ENCODE measurements around the gene DCAF11. TPM values are rescaled to one million over a fixed set of nuclear protein-coding genes. Genes with fewer than 3 reads are reported as not detected.

DCAF11 gene
- total RNA-seq, 1 experiment from 2014 or later, result 93.5 TPM

GRCh38 chr14:24082411-24083080 is 32.0 kb upstream of the DCAF11 start:
- Histone ChIP-seq H3K27me3 (ENCODE audit: low read length) (no peaks in the 10 kb centered on the region), H3K27ac (ENCODE audit: low read length) (no peak overlapping the region), H2AFZ (ENCODE audit: low read length) (no peak overlapping the region), H3K9me3 (ENCODE audit: low read length) (no peaks in the 10 kb centered on the region), H4K20me1 (ENCODE audit: insufficient read depth, low read depth, low read length) (no peaks in the 10 kb centered on the region), H3K9ac (ENCODE audit: low read length) (no peak overlapping the region), H3K4me2 (ENCODE audit: low read depth, low read length, poor library complexity, severe bottlenecking) (no peak overlapping the region), H3K4me3 (ENCODE audit: low read length) (no peak overlapping the region), H3K79me2 (ENCODE audit: low read length) (no peaks in the 10 kb centered on the region), H3K36me3 (ENCODE audit: insufficient read depth, low read length) (no peaks in the 10 kb centered on the region), H3K9me2 (replicated peaks; ENCODE audit: insufficient read depth, low read length) (no peaks in the 10 kb centered on the region), H3K4me1 (ENCODE audit: low read length) (peaks cover 34% of the 10 kb centered on the region)
- DNase-seq, result no peak

DNA sequence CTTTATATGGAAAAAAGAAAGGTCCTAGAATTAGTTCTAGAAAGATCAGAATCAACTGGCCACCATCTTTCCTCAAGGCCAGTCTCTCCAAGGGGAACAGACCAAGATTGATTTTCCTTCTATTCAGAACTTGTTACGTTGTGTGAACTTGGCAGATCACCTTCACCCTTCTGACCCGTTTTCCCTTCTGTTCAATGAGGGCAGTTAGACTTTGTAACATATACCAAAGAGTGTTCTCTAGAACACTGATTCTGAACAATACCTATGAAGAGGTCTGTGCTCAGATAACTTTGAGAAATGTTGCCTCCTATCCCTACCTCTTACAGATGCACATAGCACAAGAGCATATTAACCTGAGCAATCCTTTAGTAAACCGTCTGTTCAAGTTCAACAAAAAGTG is 31.1 kb upstream of the DCAF11 start:
- H3K9me2 ChIP-seq (replicated peaks; ENCODE audit: insufficient read depth, low read length), result no peaks in the 10 kb centered on the region
- no peak for DNase-seq
- H2AFZ ChIP-seq (ENCODE audit: low read length), result no peak overlapping the region
- no peak overlapping the region for H3K9ac ChIP-seq (ENCODE audit: low read length)
- H3K4me1 ChIP-seq (ENCODE audit: low read length), result peaks cover 25% of the 10 kb centered on the region
- no peaks in the 10 kb centered on the region for H4K20me1 ChIP-seq (ENCODE audit: insufficient read depth, low read depth, low read length)
- H3K4me2 ChIP-seq (ENCODE audit: low read depth, low read length, poor library complexity, severe bottlenecking), result no peak overlapping the region
- no peaks in the 10 kb centered on the region for H3K36me3 ChIP-seq (ENCODE audit: insufficient read depth, low read length)
- H3K27me3 ChIP-seq (ENCODE audit: low read length), result no peaks in the 10 kb centered on the region
- no peak overlapping the region for H3K4me3 ChIP-seq (ENCODE audit: low read length)
- no peaks in the 10 kb centered on the region for H3K9me3 ChIP-seq (ENCODE audit: low read length)
- no peak overlapping the region for H3K27ac ChIP-seq (ENCODE audit: low read length)
- H3K79me2 ChIP-seq (ENCODE audit: low read length), result no peaks in the 10 kb centered on the region

DNA sequence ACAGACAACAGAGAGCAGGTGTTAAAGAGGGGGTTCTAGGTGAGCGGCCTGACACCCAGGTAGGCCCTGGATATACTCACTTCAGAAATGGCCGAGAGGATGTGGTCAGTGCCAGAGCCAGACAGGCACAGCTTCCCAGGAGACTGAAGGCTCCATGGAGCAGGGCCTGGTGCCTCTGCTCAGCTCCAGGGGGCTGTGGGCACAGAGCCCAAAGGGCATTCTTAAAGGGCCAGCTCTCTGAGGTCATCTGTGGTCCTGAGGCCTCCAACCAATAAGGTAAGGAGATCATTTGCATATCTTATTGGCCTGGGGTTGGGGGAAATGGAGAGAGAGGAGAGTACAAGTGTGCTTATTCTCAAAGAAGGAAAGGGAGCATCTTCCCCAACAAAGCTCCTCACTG is 30.1 kb upstream of the DCAF11 start:
- H3K9me2 ChIP-seq (replicated peaks; ENCODE audit: insufficient read depth, low read length), result no peaks in the 10 kb centered on the region
- no peaks in the 10 kb centered on the region for H3K9me3 ChIP-seq (ENCODE audit: low read length)
- no peak overlapping the region for H3K4me3 ChIP-seq (ENCODE audit: low read length)
- H3K36me3 ChIP-seq (ENCODE audit: insufficient read depth, low read length), result no peaks in the 10 kb centered on the region
- H3K4me2 ChIP-seq (ENCODE audit: low read depth, low read length, poor library complexity, severe bottlenecking), result no peak overlapping the region
- no peaks in the 10 kb centered on the region for H4K20me1 ChIP-seq (ENCODE audit: insufficient read depth, low read depth, low read length)
- H3K27me3 ChIP-seq (ENCODE audit: low read length), result no peaks in the 10 kb centered on the region
- H3K4me1 ChIP-seq (ENCODE audit: low read length), result peaks cover 23% of the 10 kb centered on the region
- no peaks in the 10 kb centered on the region for H3K79me2 ChIP-seq (ENCODE audit: low read length)
- no peak for DNase-seq
- no peak overlapping the region for H2AFZ ChIP-seq (ENCODE audit: low read length)
- no peak overlapping the region for H3K9ac ChIP-seq (ENCODE audit: low read length)
- no peak overlapping the region for H3K27ac ChIP-seq (ENCODE audit: low read length)

- Histone ChIP-seq H3K4me3 (ENCODE audit: low read length) (no peak overlapping the region), H2AFZ (ENCODE audit: low read length) (no peak overlapping the region), H3K9me2 (replicated peaks; ENCODE audit: insufficient read depth, low read length) (no peaks in the 10 kb centered on the region), H3K36me3 (ENCODE audit: insufficient read depth, low read length) (no peaks in the 10 kb centered on the region), H3K9me3 (ENCODE audit: low read length) (no peaks in the 10 kb centered on the region), H3K4me2 (ENCODE audit: low read depth, low read length, poor library complexity, severe bottlenecking) (no peak overlapping the region), H3K9ac (ENCODE audit: low read length) (no peak overlapping the region), H3K27ac (ENCODE audit: low read length) (no peak overlapping the region), H4K20me1 (ENCODE audit: insufficient read depth, low read depth, low read length) (no peaks in the 10 kb centered on the region), H3K27me3 (ENCODE audit: low read length) (no peaks in the 10 kb centered on the region), H3K79me2 (ENCODE audit: low read length) (no peaks in the 10 kb centered on the region), H3K4me1 (ENCODE audit: low read length) (peaks cover 17% of the 10 kb centered on the region)
- DNase-seq, result no peak
Observed at GRCh38 chr14:24085215-24085614, 29.4 kb upstream of the DCAF11 start.

GRCh38 chr14:24086193-24086955 is 28.2 kb upstream of the DCAF11 start:
- Histone ChIP-seq H3K36me3 (ENCODE audit: insufficient read depth, low read length) (no peaks in the 10 kb centered on the region), H3K27ac (ENCODE audit: low read length) (no peak overlapping the region), H3K79me2 (ENCODE audit: low read length) (no peaks in the 10 kb centered on the region), H2AFZ (ENCODE audit: low read length) (no peak overlapping the region), H3K9ac (ENCODE audit: low read length) (no peak overlapping the region), H3K9me3 (ENCODE audit: low read length) (no peaks in the 10 kb centered on the region), H4K20me1 (ENCODE audit: insufficient read depth, low read depth, low read length) (no peaks in the 10 kb centered on the region), H3K4me2 (ENCODE audit: low read depth, low read length, poor library complexity, severe bottlenecking) (no peak overlapping the region), H3K27me3 (ENCODE audit: low read length) (no peaks in the 10 kb centered on the region), H3K9me2 (replicated peaks; ENCODE audit: insufficient read depth, low read length) (no peaks in the 10 kb centered on the region), H3K4me1 (ENCODE audit: low read length) (peaks cover 14% of the 10 kb centered on the region), H3K4me3 (ENCODE audit: low read length) (no peak overlapping the region)
- DNase-seq, result no peak

DNA sequence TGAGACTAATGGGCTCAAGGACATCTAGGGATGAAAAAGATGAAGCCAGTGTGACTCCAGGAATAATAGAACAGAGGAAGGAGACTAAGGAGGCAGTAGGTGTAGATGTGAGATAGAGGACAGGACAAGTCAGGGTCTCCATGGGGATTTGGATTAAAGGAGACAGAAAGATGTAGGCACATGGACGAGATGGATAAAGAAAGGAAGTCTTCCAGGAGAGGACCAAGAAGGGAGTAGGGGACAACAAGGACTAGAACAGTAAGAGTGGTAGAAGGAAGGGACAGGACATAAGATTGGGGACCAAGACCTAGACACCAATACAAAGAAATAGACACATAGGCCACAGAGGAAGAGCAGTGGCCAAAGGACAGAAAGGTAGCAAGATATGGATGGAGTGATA is 27.6 kb upstream of the DCAF11 start:
- DNase-seq, result no peak
- H3K27ac ChIP-seq (ENCODE audit: low read length), result no peak overlapping the region
- no peak overlapping the region for H3K4me2 ChIP-seq (ENCODE audit: low read depth, low read length, poor library complexity, severe bottlenecking)
- no peak overlapping the region for H3K4me3 ChIP-seq (ENCODE audit: low read length)
- H3K9me3 ChIP-seq (ENCODE audit: low read length), result no peaks in the 10 kb centered on the region
- no peaks in the 10 kb centered on the region for H3K79me2 ChIP-seq (ENCODE audit: low read length)
- no peaks in the 10 kb centered on the region for H3K9me2 ChIP-seq (replicated peaks; ENCODE audit: insufficient read depth, low read length)
- H3K36me3 ChIP-seq (ENCODE audit: insufficient read depth, low read length), result no peaks in the 10 kb centered on the region
- H3K9ac ChIP-seq (ENCODE audit: low read length), result no peak overlapping the region
- H4K20me1 ChIP-seq (ENCODE audit: insufficient read depth, low read depth, low read length), result no peaks in the 10 kb centered on the region
- peaks cover 7% of the 10 kb centered on the region for H3K4me1 ChIP-seq (ENCODE audit: low read length)
- H3K27me3 ChIP-seq (ENCODE audit: low read length), result no peaks in the 10 kb centered on the region
- no peak overlapping the region for H2AFZ ChIP-seq (ENCODE audit: low read length)

DNA sequence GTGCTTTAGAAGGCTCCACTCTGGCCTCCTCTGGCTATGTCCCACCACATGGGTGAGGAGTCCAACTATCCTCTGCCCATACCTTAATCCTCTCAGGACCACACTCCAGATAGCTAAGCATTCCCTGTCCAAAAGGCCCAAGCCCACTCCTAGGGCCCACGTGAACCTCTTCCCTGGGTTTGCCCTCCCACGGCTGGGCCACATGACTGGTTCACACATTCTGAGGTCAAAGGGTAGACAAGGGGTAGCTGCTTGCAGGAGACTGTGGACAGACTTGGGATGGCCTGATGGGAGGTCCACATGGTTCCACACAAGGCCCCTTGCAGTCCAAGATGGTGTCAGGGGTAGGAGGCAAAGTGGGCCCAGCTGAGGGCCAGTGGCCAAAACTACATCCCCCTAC is 26.5 kb upstream of the DCAF11 start:
- Histone ChIP-seq H2AFZ (ENCODE audit: low read length) (no peak overlapping the region), H4K20me1 (ENCODE audit: insufficient read depth, low read depth, low read length) (no peaks in the 10 kb centered on the region), H3K4me2 (ENCODE audit: low read depth, low read length, poor library complexity, severe bottlenecking) (no peak overlapping the region), H3K36me3 (ENCODE audit: insufficient read depth, low read length) (no peaks in the 10 kb centered on the region), H3K27ac (ENCODE audit: low read length) (no peak overlapping the region), H3K9me2 (replicated peaks; ENCODE audit: insufficient read depth, low read length) (no peaks in the 10 kb centered on the region), H3K4me1 (ENCODE audit: low read length) (peaks cover 11% of the 10 kb centered on the region), H3K9ac (ENCODE audit: low read length) (no peak overlapping the region), H3K27me3 (ENCODE audit: low read length) (no peaks in the 10 kb centered on the region), H3K4me3 (ENCODE audit: low read length) (no peak overlapping the region), H3K9me3 (ENCODE audit: low read length) (no peaks in the 10 kb centered on the region), H3K79me2 (ENCODE audit: low read length) (no peaks in the 10 kb centered on the region)
- DNase-seq, result no peak

GRCh38 chr14:24089890-24090289 is 24.7 kb upstream of the DCAF11 start:
- no peaks in the 10 kb centered on the region for H3K9me2 ChIP-seq (replicated peaks; ENCODE audit: insufficient read depth, low read length)

More at GRCh38 chr14:24089890-24090289, 24.7 kb upstream of the DCAF11 start:
- no peak overlapping the region for H3K9ac ChIP-seq (ENCODE audit: low read length)
- H3K27me3 ChIP-seq (ENCODE audit: low read length), result no peaks in the 10 kb centered on the region
- H3K27ac ChIP-seq (ENCODE audit: low read length), result no peak overlapping the region
- H3K4me1 ChIP-seq (ENCODE audit: low read length), result peaks cover 19% of the 10 kb centered on the region
- no peaks in the 10 kb centered on the region for H4K20me1 ChIP-seq (ENCODE audit: insufficient read depth, low read depth, low read length)
- no peak overlapping the region for H3K4me2 ChIP-seq (ENCODE audit: low read depth, low read length, poor library complexity, severe bottlenecking)
- H2AFZ ChIP-seq (ENCODE audit: low read length), result no peak overlapping the region
- H3K4me3 ChIP-seq (ENCODE audit: low read length), result no peak overlapping the region
- H3K9me3 ChIP-seq (ENCODE audit: low read length), result no peaks in the 10 kb centered on the region
- no peaks in the 10 kb centered on the region for H3K36me3 ChIP-seq (ENCODE audit: insufficient read depth, low read length)
- no peak for DNase-seq
- H3K79me2 ChIP-seq (ENCODE audit: low read length), result peaks cover 7% of the 10 kb centered on the region
